ENCODE measurements around the gene RPIA.

DNA sequence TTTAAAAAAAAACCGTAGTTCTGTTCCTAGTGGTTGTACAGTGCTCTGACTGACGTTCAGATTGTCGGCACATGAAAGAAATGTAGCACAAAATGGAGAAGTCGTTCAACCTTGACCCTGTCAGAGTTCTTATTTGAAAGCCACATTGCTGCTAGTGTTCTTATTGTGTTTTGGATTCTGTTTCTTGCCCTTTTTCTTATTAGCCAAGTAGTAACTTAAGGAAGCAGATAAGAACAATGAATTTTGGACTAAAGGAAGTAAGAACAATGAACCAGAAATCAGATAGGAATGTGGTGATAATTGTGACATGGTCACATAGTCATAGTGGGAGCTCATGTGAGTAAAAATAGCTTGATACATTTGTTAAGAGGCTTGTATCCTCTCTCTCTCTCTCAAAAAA is 45.9 kb downstream of the RPIA start:
- TF ChIP-seq CTCF (IDR thresholded peaks at IDR 0.05; ENCODE audit: low read depth, low read length, poor library complexity, severe bottlenecking): no peak
- TF ChIP-seq EZH2phosphoT487 (IDR thresholded peaks at IDR 0.05; ENCODE audit: borderline replicate concordance, low read length): no peak
